GM12878 (cell line): ENCODE results near the gene ZNF333.
"Not testable (repeated sequence)": the region's sequence is repeated elsewhere in the genome, so short reads cannot be mapped to it uniquely, and the experiment has no call there.

Experiments used
- ASH2L ChIP-seq: fragments of 300-600, 200-600 bp; sonication (generic); IDR thresholded peaks from 2 replicates; pipeline ENCODE4 v1.6.1; 2017; ENCODE audit warnings: low read depth, mild to moderate bottlenecking, borderline replicate concordance
- CTCF ChIP-seq, 3 experiments: IDR thresholded peaks in 2 of 3; conservative IDR thresholded peaks in 1 of 3; 2 replicates each; pipeline ENCODE4 v1.5.1; 2011; ENCODE audit warnings: low read depth in 3 of 3, low read length in 3 of 3, mild to moderate bottlenecking in 3 of 3, control low read depth in 2 of 3, moderate library complexity in 2 of 3, inconsistent platforms in 1 of 3, mixed read lengths in 1 of 3; ENCODE audit not compliant: control insufficient read depth in 2 of 3, insufficient read depth in 1 of 3; ENCODE audit errors: extremely low read depth in 1 of 3
- E2F8 ChIP-seq: fragments of 450-650 bp; IDR thresholded peaks from 2 replicates; pipeline ENCODE4 v1.6.1; 2018; ENCODE audit warnings: mild to moderate bottlenecking, low read depth, moderate library complexity; ENCODE audit not compliant: partially characterized antibody
- MXI1 ChIP-seq: fragments of 150-350 bp; IDR thresholded peaks from 2 replicates; pipeline ENCODE4 v1.6.1; 2011; ENCODE audit warnings: low read depth, mild to moderate bottlenecking, inconsistent platforms, low read length, improper control_type of control experiment
- NBN ChIP-seq: fragments of 450-650 bp; IDR thresholded peaks from 2 replicates; pipeline ENCODE4 v1.6.1; 2016
- POLR2AphosphoS5 ChIP-seq: IDR thresholded peaks from 2 replicates; pipeline ENCODE4 v1.6.1; 2011; ENCODE audit warnings: mild to moderate bottlenecking, low read length, inconsistent platforms
- TAF1 ChIP-seq: IDR thresholded peaks from 2 replicates; pipeline ENCODE4 v1.6.1; 2011; ENCODE audit warnings: mild to moderate bottlenecking, low read depth, low read length, borderline replicate concordance

GRCh38 chr19:14780622-14781225 is 90.9 kb downstream of the ZNF333 start:
- TF ChIP-seq NBN; ASH2L; MXI1; POLR2AphosphoS5; CTCF (IDR thresholded peaks at IDR 0.05 in 2 of 3, conservative IDR thresholded peaks at IDR 0.05 in 1 of 3; ENCODE audit: control insufficient read depth in 2 of 3, extremely low read depth in 1 of 3, insufficient read depth in 1 of 3, low read depth in 3 of 3, low read length in 3 of 3); TAF1; E2F8: not testable (repeated sequence)
